HEK293T (cell line): ENCODE data around the gene NTN1.

ENCODE experiments used
- CTCF ChIA-PET: fragments of 350-600 bp; formaldehyde crosslinking; extraction: SDS; loops from one replicate; lab custom pipeline; 2021; ENCODE audit warnings: antibody characterized with exemption, inconsistent platforms; lab: Yijun Ruan, JAX
- POLR2A ChIA-PET: fragments of 350-600 bp; formaldehyde crosslinking; extraction: SDS; loops from one replicate; lab custom pipeline; 2020; ENCODE audit warnings: antibody characterized with exemption, inconsistent platforms; lab: Yijun Ruan, JAX
- DNase-seq: peaks from one replicate; pipeline ENCODE4 v3.0.0; 2012; ENCODE audit warnings: mixed read lengths; ENCODE audit errors: extremely low spot score
- ARNT ChIP-seq: fragments of 450-650 bp; IDR thresholded peaks from 2 replicates; pipeline ENCODE4 v1.6.1; 2017; ENCODE audit warnings: mild to moderate bottlenecking
- BHLHE40 ChIP-seq: fragments of 450-650 bp; IDR thresholded peaks from 2 replicates; pipeline ENCODE4 v1.6.1; 2016; ENCODE audit warnings: mild to moderate bottlenecking, moderate library complexity, borderline replicate concordance
- CTBP1 ChIP-seq: fragments of 450-650 bp; IDR thresholded peaks from 2 replicates; pipeline ENCODE4 v1.6.1; 2016; ENCODE audit warnings: borderline replicate concordance
- ELF4 ChIP-seq: fragments of 450-650 bp; IDR thresholded peaks from 2 replicates; pipeline ENCODE4 v1.6.1; 2017; ENCODE audit warnings: antibody characterized with exemption
- FOXA1 ChIP-seq: fragments of 450-650 bp; IDR thresholded peaks from 2 replicates; pipeline ENCODE4 v1.6.1; 2016; ENCODE audit warnings: mild to moderate bottlenecking
- FOXK2 ChIP-seq: fragments of 450-650 bp; IDR thresholded peaks from 2 replicates; pipeline ENCODE4 v1.6.1; 2016; ENCODE audit warnings: mild to moderate bottlenecking
- FOXM1 ChIP-seq: fragments of 450-650 bp; IDR thresholded peaks from 2 replicates; pipeline ENCODE4 v1.6.1; 2017; ENCODE audit warnings: mild to moderate bottlenecking, borderline replicate concordance
- HDGF ChIP-seq: fragments of 450-650 bp; IDR thresholded peaks from 2 replicates; pipeline ENCODE4 v1.6.1; 2017; ENCODE audit warnings: antibody characterized with exemption, borderline replicate concordance
- L3MBTL2 ChIP-seq: fragments of 450-650 bp; conservative IDR thresholded peaks from 2 replicates; pipeline ENCODE4 v1.6.1; 2016; ENCODE audit warnings: mild to moderate bottlenecking
- LEF1 ChIP-seq: fragments of 450-650 bp; IDR thresholded peaks from 2 replicates; pipeline ENCODE4 v1.6.1; 2017; ENCODE audit warnings: mild to moderate bottlenecking, borderline replicate concordance
- NFRKB ChIP-seq: fragments of 450-650 bp; IDR thresholded peaks from 2 replicates; pipeline ENCODE4 v1.6.1; 2016; ENCODE audit warnings: mild to moderate bottlenecking, moderate library complexity
- SP1 ChIP-seq: fragments of 450-650 bp; IDR thresholded peaks from 2 replicates; pipeline ENCODE4 v1.6.1; 2017
- SUZ12 ChIP-seq: fragments of 450-650 bp; IDR thresholded peaks from 2 replicates; pipeline ENCODE4 v1.6.1; 2016; ENCODE audit warnings: mild to moderate bottlenecking
- ZNF384 ChIP-seq: fragments of 450-650 bp; IDR thresholded peaks from 2 replicates; pipeline ENCODE4 v1.6.1; 2016
- TF ChIP-seq, protein P1 (sequence below): fragments of 450-650 bp; IDR thresholded peaks from 2 replicates; pipeline ENCODE4 v1.6.1; 2016

Gene NTN1

DNA sequence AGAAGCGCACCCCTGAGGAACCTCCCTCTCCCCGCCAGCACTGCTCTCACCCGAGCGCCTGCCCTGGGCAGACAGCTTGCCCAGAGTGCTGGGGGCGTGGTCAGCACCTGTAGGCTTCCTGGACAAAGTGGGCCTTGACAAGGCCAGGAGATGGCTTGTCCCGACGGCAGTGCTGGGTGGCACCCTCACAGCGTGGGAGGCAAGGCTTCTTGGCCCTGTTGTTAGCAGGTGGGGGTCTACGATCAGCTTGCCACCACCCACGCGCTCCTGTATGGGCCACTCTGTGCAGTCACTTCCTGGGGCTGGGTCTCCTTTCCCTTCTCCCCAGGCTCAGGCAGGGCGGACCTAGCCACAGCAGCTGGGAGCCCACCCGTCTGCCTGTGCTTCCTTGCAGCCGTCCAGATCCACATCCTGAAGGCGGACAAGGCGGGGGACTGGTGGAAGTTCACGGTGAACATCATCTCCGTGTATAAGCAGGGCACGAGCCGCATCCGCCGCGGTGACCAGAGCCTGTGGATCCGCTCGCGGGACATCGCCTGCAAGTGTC, 218.0 kb downstream of the NTN1 start:
- no peak for DNase-seq
- no peak for TF ChIP-seq SUZ12
- POLR2A ChIA-PET: interaction anchor here (0.6 to 0.7 kb wide), 2 partner anchors 11 to 241 kb away, joined by 3 read pairs; no protein-coding TSS in a partner anchor
- CTCF ChIA-PET: no interaction called here

- POLR2A ChIA-PET: interaction anchor here (0.6 to 1.4 kb wide), 3 partner anchors 11 to 280 kb away, joined by 3 read pairs; no protein-coding TSS in a partner anchor
Measured at GRCh38 chr17:9239793-9240658, 218.7 kb downstream of the NTN1 start.

DNA sequence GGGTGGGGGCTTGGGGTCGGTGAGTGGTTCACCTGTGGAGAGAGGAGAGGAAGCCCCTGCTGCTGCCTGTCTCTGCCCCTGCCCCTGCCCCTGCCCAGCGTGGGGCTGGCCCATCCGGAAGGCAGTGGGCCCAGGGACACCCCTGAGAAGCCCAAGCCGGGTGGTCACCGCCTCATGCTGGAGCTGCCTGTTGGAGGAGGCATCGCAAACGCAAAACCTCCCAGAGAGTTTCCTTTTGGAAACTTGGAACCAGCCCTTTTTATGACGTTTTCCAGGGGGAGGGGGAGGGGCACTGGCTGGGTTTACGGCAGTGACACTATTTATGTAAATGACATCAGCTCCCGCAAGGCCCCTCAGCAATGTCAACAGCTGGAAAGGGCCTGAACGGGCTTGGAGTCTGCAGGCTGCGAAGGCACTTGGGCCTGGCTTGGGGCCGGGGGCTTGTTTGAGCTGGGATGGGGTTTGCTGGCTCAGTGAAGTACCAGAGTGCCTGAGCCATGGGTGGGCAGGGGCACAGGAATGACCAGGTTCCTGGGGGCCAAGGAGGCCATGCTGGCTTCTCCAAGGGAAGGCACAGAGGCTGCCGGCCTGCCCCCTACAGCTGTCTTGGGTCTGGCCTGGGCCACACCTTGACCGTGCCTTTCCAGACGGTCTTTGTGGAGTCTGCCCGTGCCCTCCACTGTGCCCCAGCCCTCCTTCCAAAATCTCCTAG, 219.5 kb downstream of the NTN1 start:
- ChIA-PET POLR2A (interaction anchor here (0.6 to 1.4 kb wide), 4 partner anchors 12 to 279 kb away, joined by 3 to 4 read pairs (median 3); no protein-coding TSS in a partner anchor), CTCF (no interaction called here)
- 0 out of 2 replicates have a peak, but pooled peaks have one; percentile 24 for TF ChIP-seq L3MBTL2
- 0 out of 2 replicates have a peak, but pooled peaks have one; percentile 33 for TF ChIP-seq HDGF
- no peak for TF ChIP-seq LEF1
- peak; percentile 69 for DNase-seq

More at GRCh38 chr17:9239793-9240658, 218.7 kb downstream of the NTN1 start:
- DNase-seq: peak; percentile 93
- no peak for TF ChIP-seq FOXM1
- TF ChIP-seq BHLHE40: no peak
- peak; percentile 81 for TF ChIP-seq L3MBTL2
- TF ChIP-seq CTBP1: no peak
- TF ChIP-seq NFRKB: no peak
- TF ChIP-seq ZNF384: no peak
- TF ChIP-seq, protein P1, sequence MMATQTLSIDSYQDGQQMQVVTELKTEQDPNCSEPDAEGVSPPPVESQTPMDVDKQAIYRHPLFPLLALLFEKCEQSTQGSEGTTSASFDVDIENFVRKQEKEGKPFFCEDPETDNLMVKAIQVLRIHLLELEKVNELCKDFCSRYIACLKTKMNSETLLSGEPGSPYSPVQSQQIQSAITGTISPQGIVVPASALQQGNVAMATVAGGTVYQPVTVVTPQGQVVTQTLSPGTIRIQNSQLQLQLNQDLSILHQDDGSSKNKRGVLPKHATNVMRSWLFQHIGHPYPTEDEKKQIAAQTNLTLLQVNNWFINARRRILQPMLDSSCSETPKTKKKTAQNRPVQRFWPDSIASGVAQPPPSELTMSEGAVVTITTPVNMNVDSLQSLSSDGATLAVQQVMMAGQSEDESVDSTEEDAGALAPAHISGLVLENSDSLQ: no peak
- CTCF ChIA-PET: no interaction called here

GRCh38 chr17:9241371-9241712, 220.0 kb downstream of the NTN1 start:
- POLR2A ChIA-PET: interaction anchor here (0.7 to 1.4 kb wide), 4 partner anchors 10 to 279 kb away, joined by 3 to 4 read pairs (median 3); no protein-coding TSS in a partner anchor
- DNase-seq: no peak
- TF ChIP-seq ELF4: no peak
- TF ChIP-seq FOXM1: no peak
- no peak for TF ChIP-seq ARNT
- TF ChIP-seq FOXA1: no peak
- TF ChIP-seq L3MBTL2: no peak
- CTCF ChIA-PET: no interaction called here

DNA sequence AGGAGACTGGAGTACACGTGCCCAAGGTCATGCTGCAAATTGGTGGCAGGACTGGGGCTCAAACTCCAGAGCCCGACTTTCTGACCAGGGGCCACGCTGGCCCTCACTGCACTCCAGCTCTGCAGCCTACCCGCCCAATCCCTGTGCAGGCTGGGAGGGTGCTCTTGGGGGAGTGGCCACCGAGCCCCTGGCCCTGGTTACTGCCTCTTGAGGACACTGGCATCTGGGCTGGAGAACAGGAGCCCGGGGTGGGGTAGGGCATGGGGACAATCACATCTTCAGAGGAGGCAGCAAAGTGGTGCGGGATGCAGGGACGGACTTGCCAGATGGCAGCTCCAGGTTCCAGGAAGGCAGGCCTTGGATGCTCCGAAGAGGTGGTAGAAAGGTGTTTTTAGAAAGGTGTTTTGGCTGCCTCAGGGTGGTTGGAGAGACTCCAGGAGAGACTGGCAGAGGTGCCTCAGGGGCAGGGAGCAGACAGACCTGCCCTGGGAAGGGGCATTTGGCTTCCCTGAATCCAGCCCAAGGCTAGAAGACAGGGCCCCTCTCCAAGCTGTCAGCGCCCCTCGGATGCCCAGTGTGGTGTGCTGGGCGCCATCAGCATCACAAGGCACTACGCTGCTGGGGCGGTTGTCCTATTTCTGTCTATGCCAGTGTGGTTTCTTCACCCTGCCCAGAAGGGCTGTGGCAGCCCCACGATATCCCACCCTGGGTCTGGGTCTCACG, 220.6 kb downstream of the NTN1 start:
- ChIA-PET CTCF (no interaction called here), POLR2A (interaction anchor here (0.8 to 1.4 kb wide), 2 partner anchors 9 to 11 kb away, joined by 3 to 4 read pairs; no protein-coding TSS in a partner anchor)
- TF ChIP-seq, protein P1: no peak
- TF ChIP-seq BHLHE40 (no peak), SP1 (no peak), CTBP1 (no peak), ARNT (no peak), SUZ12 (no peak), HDGF (no peak)
- no peak for DNase-seq

- ChIA-PET POLR2A (no interaction called here), CTCF (no interaction called here)
- DNase-seq: no peak
- TF ChIP-seq FOXK2 (no peak), CTBP1 (no peak), SUZ12 (no peak), HDGF (no peak), ELF4 (no peak), L3MBTL2 (no peak), NFRKB (no peak), SP1 (no peak)
- TF ChIP-seq, protein P1: no peak
Measured at GRCh38 chr17:9242497-9242881, 221.2 kb downstream of the NTN1 start.
